ENCODE measurements around the gene METTL17. TPM values are rescaled to one million over a fixed set of nuclear protein-coding genes. Genes with fewer than 3 reads are reported as not detected.
A peak's percentile ranks its signal among the peaks of the same experiment; 100 is the strongest.

Gene METTL17
- total and polyA plus RNA-seq, 9 of the 15 experiments (the other 6 are each of a cell fraction or from before 2014, with no cell fraction given): 65.6 to 150 (median 90.0) TPM

GRCh38 chr14:20989787-20990600 is at the start of gene METTL17 (continued):
- TF ChIP-seq CHD7 (IDR thresholded peaks at IDR 0.05; ENCODE audit: low read depth, low read length) (no peak), HINFP (tag; conservative IDR thresholded peaks at IDR 0.05; ENCODE audit: low read depth) (no peak), SIN3A (IDR thresholded peaks at IDR 0.05; ENCODE audit: borderline replicate concordance in 2 of 2, control insufficient read depth in 1 of 2, low read depth in 2 of 2, low read length in 2 of 2) (peak in 1 of 2 experiments; percentile 48; a peak in 2 of 4 replicates), ZNF695 (CRISPR knock-in tag; IDR thresholded peaks at IDR 0.05) (no peak), ARID4B (CRISPR knock-in tag; IDR thresholded peaks at IDR 0.05) (no peak), RAD21 (CRISPR knock-in tag; conservative IDR thresholded peaks at IDR 0.05 in 1 of 2, IDR thresholded peaks at IDR 0.05 in 1 of 2) (peak in 1 of 2 experiments; percentile 37; a peak in 2 of 4 replicates)

All from K562 (cell line).